Liver (tissue), 9 donors: ENCODE results near the gene CLPTM1L. TPM values are rescaled to one million over a fixed set of nuclear protein-coding genes. Genes with fewer than 3 reads are reported as not detected.

Experiments
- DNase-seq: peaks from one replicate; pipeline ENCODE4 v3.0.0-alpha.2; 2017; ENCODE audit warnings: low spot score
- H3K27ac ChIP-seq, 2 donors: one replicate each; pipeline ENCODE4 v1.7.0; 2013; ENCODE audit warnings: inconsistent platforms in 2 of 2, low read length in 2 of 2, control low read depth in 1 of 2, low read depth in 1 of 2, mild to moderate bottlenecking in 1 of 2
- H3K27me3 ChIP-seq, 4 donors: one replicate each; pipeline versions ENCODE4 v1.6.1 to v1.7.0; 2013; ENCODE audit warnings: low read length in 3 of 4, inconsistent platforms in 1 of 4, mild to moderate bottlenecking in 1 of 4, moderate library complexity in 1 of 4; ENCODE audit not compliant: control insufficient read depth in 4 of 4, insufficient read depth in 4 of 4
- H3K36me3 ChIP-seq, 4 donors: one replicate each; pipeline versions ENCODE4 v1.6.1 to v1.7.0; 2013; ENCODE audit warnings: low read length in 3 of 4, mild to moderate bottlenecking in 3 of 4, low read depth in 1 of 4, moderate library complexity in 1 of 4; ENCODE audit not compliant: control insufficient read depth in 4 of 4, insufficient read depth in 3 of 4
- H3K4me1 ChIP-seq, 4 donors: one replicate each; pipeline versions ENCODE4 v1.6.1 to v1.7.0; 2013; ENCODE audit warnings: low read length in 3 of 4, mild to moderate bottlenecking in 3 of 4, moderate library complexity in 1 of 4; ENCODE audit not compliant: control insufficient read depth in 4 of 4, insufficient read depth in 4 of 4
- H3K4me3 ChIP-seq, 3 donors: one replicate each; pipeline versions ENCODE4 v1.6.1 to v1.7.0; 2013; ENCODE audit warnings: low read length in 3 of 3, control low read depth in 1 of 3, low read depth in 1 of 3, mild to moderate bottlenecking in 1 of 3
- H3K9ac ChIP-seq, 2 donors: one replicate each; pipeline ENCODE4 v1.7.0; 2013; ENCODE audit warnings: low read length in 2 of 2, mild to moderate bottlenecking in 2 of 2, moderate library complexity in 2 of 2, control low read depth in 1 of 2, low read depth in 1 of 2
- H3K9me3 ChIP-seq, 4 donors: one replicate each; pipeline versions ENCODE4 v1.6.1 to v1.7.0; 2013; ENCODE audit warnings: low read length in 3 of 4; ENCODE audit not compliant: control insufficient read depth in 4 of 4
- CTCF ChIP-seq: fragments of 150-350 bp; IDR thresholded peaks from 2 replicates; pipeline ENCODE4 v1.5.1; 2017; ENCODE audit warnings: improper control_type of control experiment, low read depth, low read length; ENCODE audit not compliant: missing input control
- EGR1 ChIP-seq, 2 donors: IDR thresholded peaks; 2 replicates each; pipeline ENCODE4 v1.6.1; 2016 to 2018; ENCODE audit warnings: antibody characterized with exemption in 2 of 2, low read depth in 2 of 2
- FOXA1 ChIP-seq: IDR thresholded peaks from 2 replicates; pipeline ENCODE4 v1.6.1; 2016; ENCODE audit warnings: antibody characterized with exemption
- FOXA2 ChIP-seq: IDR thresholded peaks from 2 replicates; pipeline ENCODE4 v1.6.1; 2016; ENCODE audit warnings: antibody characterized with exemption
- GABPA ChIP-seq, 2 donors: IDR thresholded peaks in 1 of 2; conservative IDR thresholded peaks in 1 of 2; 2 replicates each; pipeline ENCODE4 v1.6.1; 2016; ENCODE audit warnings: antibody characterized with exemption in 2 of 2, mild to moderate bottlenecking in 1 of 2, moderate library complexity in 1 of 2
- HNF4A ChIP-seq, 2 donors: conservative IDR thresholded peaks; 2 replicates each; pipeline ENCODE4 v1.6.1; 2016; ENCODE audit warnings: antibody characterized with exemption in 2 of 2, mild to moderate bottlenecking in 2 of 2
- HNF4G ChIP-seq: IDR thresholded peaks from 2 replicates; pipeline ENCODE4 v1.6.1; 2016; ENCODE audit warnings: antibody characterized with exemption
- JUND ChIP-seq, 2 donors: IDR thresholded peaks; 2 replicates each; pipeline ENCODE4 v1.6.1; 2016; ENCODE audit warnings: antibody characterized with exemption in 2 of 2
- MAX ChIP-seq: IDR thresholded peaks from 2 replicates; pipeline ENCODE4 v1.6.1; 2016; ENCODE audit warnings: antibody characterized with exemption
- NR2F2 ChIP-seq: IDR thresholded peaks from 2 replicates; pipeline ENCODE4 v1.6.1; 2016; ENCODE audit warnings: antibody characterized with exemption
- RAD21 ChIP-seq, 2 donors: IDR thresholded peaks; 2 replicates each; pipeline ENCODE4 v1.6.1; 2016; ENCODE audit warnings: antibody characterized with exemption in 2 of 2, mild to moderate bottlenecking in 2 of 2
- REST ChIP-seq: IDR thresholded peaks from 2 replicates; pipeline ENCODE4 v1.6.1; 2016; ENCODE audit warnings: antibody characterized with exemption, mild to moderate bottlenecking
- RXRA ChIP-seq, 2 donors: IDR thresholded peaks; 2 replicates each; pipeline ENCODE4 v1.6.1; 2017 to 2018; ENCODE audit warnings: antibody characterized with exemption in 2 of 2, mild to moderate bottlenecking in 1 of 2
- SP1 ChIP-seq: IDR thresholded peaks from 2 replicates; pipeline ENCODE4 v1.6.1; 2018; ENCODE audit warnings: antibody characterized with exemption, mild to moderate bottlenecking
- TAF1 ChIP-seq: conservative IDR thresholded peaks from 2 replicates; pipeline ENCODE4 v1.6.1; 2016; ENCODE audit warnings: antibody characterized with exemption, mild to moderate bottlenecking
- YY1 ChIP-seq: IDR thresholded peaks from 2 replicates; pipeline ENCODE4 v1.6.1; 2016; ENCODE audit warnings: antibody characterized with exemption, mild to moderate bottlenecking
- ZBTB33 ChIP-seq: IDR thresholded peaks from 2 replicates; pipeline ENCODE4 v1.6.1; 2016; ENCODE audit warnings: antibody characterized with exemption
- WGBS: extraction: QIAGEN DNeasy Blood & Tissue Kit; methylation state at CpG from one replicate; pipeline ENCODE4 v1.1.7; 2013; 5-methylcytosine and 5-hydroxymethylcytosine counted together
- polyA plus RNA-seq, 2 donors: library from polyadenylated mRNA; stranded (reverse) in 1 of 2; unstranded in 1 of 2; fragments of 200-250 nt in 1 of 2; fragments of >200 nt in 1 of 2; fragmentation: Nextera tagmentation in 1 of 2; extraction: Ambion mirVana in 1 of 2; gene quantifications; one replicate each; pipeline versions ENCODE4 v1.2.1 to v1.2.3, GENCODE V29; 2013 to 2015
- total RNA-seq, 2 donors: library from RNA; depleted of rRNA; stranded (reverse); fragments of >200 nt; gene quantifications; one replicate each; pipeline ENCODE4 v1.2.3, GENCODE V29; 2014
- TF ChIP-seq, protein P1 (sequence below): IDR thresholded peaks from 2 replicates; pipeline ENCODE4 v1.6.1; 2016; ENCODE audit warnings: antibody characterized with exemption
- donor health status: healthy.
- donor health status: healthy.
- donor health status: healthy.
- donor health status: healthy.
- donor health status: healthy.

Gene CLPTM1L
- total and polyA plus RNA-seq, 4 donors: 69.2 to 255 (median 146) TPM

- H3K4me1 ChIP-seq: peaks cover 0 to under 1% (median under 1%) of the 10 kb centered on the region in 4 donors
- peaks cover 0 to 10% (median under 1%) of the 10 kb centered on the region in 4 donors for H3K27me3 ChIP-seq
- no peaks in the 10 kb centered on the region for H3K9me3 ChIP-seq
- H3K4me3 ChIP-seq: no peak overlapping the region
- WGBS: 52% methylated on average over 11 of the region's 11 CpGs
- no peak overlapping the region for H3K9ac ChIP-seq
- H3K27ac ChIP-seq: no peak overlapping the region
- no peak for DNase-seq
- TF ChIP-seq TAF1 (no peak), YY1 (no peak), JUND (IDR thresholded peaks at IDR 0.05) (no peak), RXRA (IDR thresholded peaks at IDR 0.05) (no peak), MAX (no peak), NR2F2 (no peak), GABPA (IDR thresholded peaks at IDR 0.05 in 1 of 2, conservative IDR thresholded peaks at IDR 0.05 in 1 of 2) (no peak), FOXA2 (no peak), CTCF (no peak), REST (no peak), RAD21 (IDR thresholded peaks at IDR 0.05) (no peak), SP1 (no peak), EGR1 (IDR thresholded peaks at IDR 0.05; ENCODE audit: low read depth in 2 of 2) (no peak), HNF4G (no peak), FOXA1 (no peak)
- TF ChIP-seq, protein P1, sequence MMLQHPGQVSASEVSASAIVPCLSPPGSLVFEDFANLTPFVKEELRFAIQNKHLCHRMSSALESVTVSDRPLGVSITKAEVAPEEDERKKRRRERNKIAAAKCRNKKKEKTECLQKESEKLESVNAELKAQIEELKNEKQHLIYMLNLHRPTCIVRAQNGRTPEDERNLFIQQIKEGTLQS: no peak
- H3K36me3 ChIP-seq: no peaks in the 10 kb centered on the region
These were observed 46.8 kb upstream of the CLPTM1L start for GRCh38 chr5:1391691-1392090.

DNA sequence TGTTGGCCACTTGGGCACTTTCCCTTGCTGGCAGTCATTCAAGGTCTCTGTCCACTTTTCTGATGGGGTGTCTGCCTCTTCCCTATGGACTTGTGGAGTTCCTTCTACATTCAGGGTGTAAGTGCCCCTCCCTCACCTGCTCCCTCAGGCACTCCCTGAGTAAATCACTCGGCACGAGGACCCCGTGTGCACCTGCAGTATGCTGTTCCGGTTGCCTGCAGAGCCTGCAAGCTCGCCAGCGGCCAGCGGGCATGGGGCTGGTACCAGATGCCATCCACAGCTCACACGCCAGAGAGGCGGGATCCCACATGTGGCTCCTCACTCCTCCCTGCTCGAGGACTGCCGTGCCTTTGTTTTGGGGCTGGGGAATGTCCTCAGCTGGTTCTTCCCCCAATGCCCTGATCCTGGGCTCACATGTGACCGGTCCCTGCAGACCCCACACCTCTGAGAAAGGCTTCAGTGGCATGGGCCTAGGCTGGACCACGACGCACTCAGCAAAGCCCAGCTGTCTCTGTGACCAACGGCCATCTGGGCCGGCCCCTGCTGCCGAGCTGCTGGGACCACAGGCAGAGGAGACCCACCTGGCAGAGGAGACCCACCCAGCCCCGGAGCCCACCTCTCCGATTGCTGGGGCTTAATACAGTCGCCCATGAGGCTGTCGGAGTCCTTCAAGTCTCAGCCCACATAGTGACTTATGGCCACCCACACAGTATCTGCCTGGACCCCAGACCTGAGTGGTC lies 46.1 kb upstream of the CLPTM1L start:
- Histone ChIP-seq H3K4me1 (peaks cover 0 to 7% (median 3%) of the 10 kb centered on the region in 4 donors), H3K36me3 (no peaks in the 10 kb centered on the region), H3K27ac (no peak overlapping the region), H3K4me3 (no peak overlapping the region), H3K9me3 (no peaks in the 10 kb centered on the region), H3K9ac (no peak overlapping the region), H3K27me3 (peaks cover 0 to 3% (median under 1%) of the 10 kb centered on the region in 4 donors)
- TF ChIP-seq FOXA2: no peak
- TF ChIP-seq RXRA (IDR thresholded peaks at IDR 0.05): no peak
- TF ChIP-seq HNF4A (conservative IDR thresholded peaks at IDR 0.05): no peak
- TF ChIP-seq SP1: no peak
- TF ChIP-seq FOXA1: no peak
- no peak for TF ChIP-seq NR2F2
- no peak for TF ChIP-seq JUND (IDR thresholded peaks at IDR 0.05)
- no peak for TF ChIP-seq ZBTB33
- TF ChIP-seq CTCF: no peak
- TF ChIP-seq, protein P1: no peak
- TF ChIP-seq MAX: no peak
- no peak for TF ChIP-seq EGR1 (IDR thresholded peaks at IDR 0.05; ENCODE audit: low read depth in 2 of 2)
- TF ChIP-seq YY1: no peak
- no peak for TF ChIP-seq GABPA (IDR thresholded peaks at IDR 0.05 in 1 of 2, conservative IDR thresholded peaks at IDR 0.05 in 1 of 2)
- no peak for TF ChIP-seq TAF1
- no peak for TF ChIP-seq RAD21 (IDR thresholded peaks at IDR 0.05)
- no peak for DNase-seq
- 79% methylated on average over 21 of the region's 21 CpGs for WGBS
